MG63 (cell line): ENCODE measurements around the gene JKAMP. TPM values are rescaled to one million over a fixed set of nuclear protein-coding genes. Genes with fewer than 3 reads are reported as not detected.
"Not testable (repeated sequence)": the region's sequence is repeated elsewhere in the genome, so short reads cannot be mapped to it uniquely, and the experiment has no call there.

Experiments used
- DNase-seq: peaks from one replicate; pipeline ENCODE4 v3.0.0-alpha.2; 2020
- H3K27me3 ChIP-seq: fragments of 250-450 bp; sonication (Bioruptor Pico); 2 replicates; pipeline ENCODE4 v1.5.1; 2020; ENCODE audit warnings: mild to moderate bottlenecking, moderate library complexity
- H3K36me3 ChIP-seq: fragments of 250-450 bp; sonication (Bioruptor Pico); 2 replicates; pipeline ENCODE4 v1.5.1; 2020; ENCODE audit warnings: mild to moderate bottlenecking, moderate library complexity
- H3K4me3 ChIP-seq: fragments of 250-450 bp; sonication (Bioruptor Pico); 2 replicates; pipeline ENCODE4 v1.5.1; 2020; ENCODE audit warnings: mild to moderate bottlenecking, moderate library complexity
- H3K9me3 ChIP-seq: fragments of 250-450 bp; sonication (Bioruptor Pico); 2 replicates; pipeline ENCODE4 v1.5.1; 2020; ENCODE audit warnings: mild to moderate bottlenecking, moderate library complexity
- total RNA-seq: library from RNA; depleted of rRNA; stranded (reverse); fragments of >200 nt; shearing (Covaris generic); gene quantifications from 2 replicates; pipeline ENCODE4 v1.2.3, GENCODE V29; 2014; ENCODE audit warnings: low replicate concordance; rRNA removed

Gene JKAMP, protein sequence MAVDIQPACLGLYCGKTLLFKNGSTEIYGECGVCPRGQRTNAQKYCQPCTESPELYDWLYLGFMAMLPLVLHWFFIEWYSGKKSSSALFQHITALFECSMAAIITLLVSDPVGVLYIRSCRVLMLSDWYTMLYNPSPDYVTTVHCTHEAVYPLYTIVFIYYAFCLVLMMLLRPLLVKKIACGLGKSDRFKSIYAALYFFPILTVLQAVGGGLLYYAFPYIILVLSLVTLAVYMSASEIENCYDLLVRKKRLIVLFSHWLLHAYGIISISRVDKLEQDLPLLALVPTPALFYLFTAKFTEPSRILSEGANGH
- total RNA-seq, result 47.3 and 49.5 TPM in 2 replicates

DNA sequence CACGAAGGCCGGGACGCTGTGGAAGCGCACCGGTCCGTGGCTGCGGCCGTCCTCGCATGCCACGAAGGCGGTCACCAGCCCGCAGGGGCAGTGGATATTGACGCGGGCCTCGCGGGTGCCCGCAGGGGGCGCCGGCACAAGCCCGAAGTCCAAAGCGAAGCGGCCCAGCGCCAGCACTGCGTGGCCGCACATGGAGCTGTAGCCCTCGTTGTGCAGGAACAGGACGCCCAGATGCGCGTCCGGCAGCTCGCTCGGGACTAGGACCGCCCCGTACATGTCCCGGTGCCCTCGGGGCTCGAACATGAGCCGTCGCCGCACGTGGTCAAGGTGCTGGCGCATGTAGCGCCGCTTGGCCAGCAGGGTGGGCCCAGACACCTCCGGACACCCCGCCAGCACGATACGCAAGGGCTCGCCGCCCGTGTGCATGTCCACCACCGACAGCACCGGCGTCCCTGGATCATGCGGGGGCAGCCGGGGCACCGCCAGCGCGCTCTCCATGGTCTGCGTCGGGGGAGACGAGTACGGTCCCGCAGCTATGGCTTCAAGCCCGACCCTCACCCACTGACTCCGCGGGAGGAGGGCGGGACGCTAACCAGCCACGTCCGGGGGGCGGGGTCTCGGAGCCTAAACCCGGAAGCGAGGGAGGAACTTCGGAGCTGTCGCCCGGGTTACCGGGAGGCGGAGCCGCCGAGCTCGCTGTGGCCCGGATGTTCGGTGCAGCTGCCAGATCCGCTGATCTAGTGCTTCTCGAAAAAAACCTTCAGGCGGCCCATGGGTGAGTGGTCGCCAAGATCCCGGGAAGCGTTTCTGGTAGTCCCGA is at the start of gene JKAMP, which contains the start of gene L3HYPDH:
JKAMP (plus strand) TSS at position 699 of the 820 bp plus-strand sequence; CDS start at position 772, 73 bp downstream.
L3HYPDH (minus strand) TSS at position 590 of the 820 bp plus-strand sequence; CDS start at position 498, 92 bp downstream.
- Histone ChIP-seq H3K36me3 (peaks cover 35% of the 10 kb centered on the region), H3K4me3 (peak within 1 kb of the TSS; percentile 94), H3K27me3 (no peaks in the 10 kb centered on the region), H3K9me3 (no peaks in the 10 kb centered on the region)
- peak; percentile 93 for DNase-seq

DNA sequence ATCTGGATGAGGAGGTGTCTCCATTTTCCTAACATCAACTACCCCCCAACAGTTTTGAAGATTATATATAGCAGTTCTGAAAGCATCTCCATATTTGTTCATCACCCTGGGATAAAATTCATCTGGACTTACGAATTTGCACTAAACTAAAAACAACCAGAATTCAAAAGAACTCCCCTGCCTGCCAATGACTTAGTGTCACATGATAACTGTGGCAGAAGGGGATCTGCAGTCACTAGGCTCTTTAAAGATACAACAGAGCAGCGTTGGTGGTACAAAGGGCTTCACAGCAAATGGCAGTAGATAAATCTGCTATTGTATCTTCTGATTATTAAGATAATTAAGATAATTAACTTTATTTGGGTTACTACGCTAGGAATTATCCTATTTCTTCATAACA is 49.2 kb upstream of the JKAMP start:
- Histone ChIP-seq H3K36me3 (no peaks in the 10 kb centered on the region; the same call in 1 of the 2 replicates), H3K9me3 (0 out of 2 replicates have a peak, but pooled peaks cover 2% of the 10 kb centered on the region), H3K4me3 (no peak overlapping the region), H3K27me3 (no peaks in the 10 kb centered on the region)
- no peak for DNase-seq

DNA sequence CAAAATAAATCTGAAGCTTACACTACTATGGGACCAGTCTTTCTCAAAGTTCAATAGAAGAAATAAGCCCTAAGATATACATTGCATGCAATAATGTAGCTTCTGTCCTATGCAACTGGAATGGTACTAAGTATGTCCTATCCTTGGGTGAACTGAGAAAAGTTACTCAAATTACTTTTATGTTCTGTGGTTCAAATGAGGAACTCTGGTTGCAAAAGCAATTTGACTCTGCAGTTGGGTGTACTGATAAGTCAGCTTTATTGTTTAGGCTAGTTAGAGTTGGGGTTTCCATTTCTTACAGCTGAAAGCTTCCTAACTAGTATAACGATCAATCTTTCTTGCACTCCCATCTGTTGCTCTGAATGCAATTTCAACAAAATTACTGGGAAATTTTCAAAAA is 48.3 kb upstream of the JKAMP start:
- Histone ChIP-seq H3K36me3 (no peaks in the 10 kb centered on the region; the same call in 1 of the 2 replicates), H3K9me3 (0 out of 2 replicates have a peak, but pooled peaks cover 2% of the 10 kb centered on the region), H3K4me3 (no peak overlapping the region), H3K27me3 (no peaks in the 10 kb centered on the region)
- DNase-seq, result no peak

DNA sequence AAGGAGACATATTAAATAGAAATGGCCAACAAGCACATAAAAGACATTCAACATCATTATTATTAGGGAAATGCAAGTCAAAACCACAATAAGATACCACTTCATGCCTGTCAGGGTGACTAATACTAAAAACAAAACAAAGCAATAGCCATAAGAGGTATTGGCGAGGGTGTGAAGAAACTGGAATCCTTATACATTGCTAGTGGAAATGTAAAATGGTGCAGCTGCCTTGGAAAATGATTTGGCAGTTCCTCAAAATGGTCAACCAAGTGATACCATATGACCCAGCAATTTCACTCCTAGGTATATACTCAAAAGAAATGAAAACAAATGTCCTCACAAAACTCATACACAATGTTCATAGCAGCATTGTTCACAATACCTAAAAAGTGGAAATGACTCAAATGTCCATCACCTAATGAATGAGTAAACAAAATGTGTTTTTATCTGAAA is 46.1 kb upstream of the JKAMP start:
- Histone ChIP-seq H3K9me3 (0 out of 2 replicates have a peak, but pooled peaks cover 2% of the 10 kb centered on the region), H3K4me3 (no peak overlapping the region), H3K27me3 (no peaks in the 10 kb centered on the region), H3K36me3 (no peaks in the 10 kb centered on the region; the same call in 1 of the 2 replicates)
- DNase-seq, result peak; percentile 29

DNA sequence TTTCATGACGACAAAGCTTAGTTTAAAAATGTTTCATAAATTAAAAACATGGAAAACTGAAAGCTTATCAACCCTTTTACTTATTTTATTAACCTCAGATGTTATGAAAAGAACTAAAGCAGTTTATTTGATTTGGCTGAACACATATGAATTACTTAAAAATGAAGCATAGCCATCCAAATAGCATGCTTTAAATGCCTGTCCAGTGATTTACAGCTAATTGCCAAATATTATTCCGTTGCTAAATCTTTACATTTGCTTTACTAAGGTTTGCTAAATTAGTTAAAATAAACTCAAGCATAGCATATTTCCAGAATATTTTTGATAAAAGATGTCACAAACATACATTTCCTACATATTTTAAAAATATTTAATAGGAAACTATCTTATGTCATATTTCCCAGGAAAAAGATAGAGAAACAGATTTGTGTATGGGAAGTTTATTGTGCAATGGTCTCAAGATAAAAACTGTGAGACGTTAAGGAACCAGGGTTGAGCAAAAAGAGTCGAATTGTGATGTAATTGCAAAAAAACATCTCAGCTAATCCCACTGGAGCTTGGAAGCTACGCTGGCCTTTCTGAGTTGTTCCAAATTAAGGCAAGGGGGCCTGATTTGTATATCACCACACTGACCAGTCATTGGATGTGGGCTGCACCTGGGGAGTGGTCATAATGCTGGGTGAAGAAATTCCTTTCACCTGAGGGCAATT is 44.9 kb upstream of the JKAMP start:
- no peaks in the 10 kb centered on the region; the same call in 1 of the 2 replicates for H3K36me3 ChIP-seq
- no peaks in the 10 kb centered on the region for H3K27me3 ChIP-seq
- DNase-seq, result no peak
- no peak overlapping the region for H3K4me3 ChIP-seq
- 0 out of 2 replicates have a peak, but pooled peaks cover 2% of the 10 kb centered on the region for H3K9me3 ChIP-seq

DNA sequence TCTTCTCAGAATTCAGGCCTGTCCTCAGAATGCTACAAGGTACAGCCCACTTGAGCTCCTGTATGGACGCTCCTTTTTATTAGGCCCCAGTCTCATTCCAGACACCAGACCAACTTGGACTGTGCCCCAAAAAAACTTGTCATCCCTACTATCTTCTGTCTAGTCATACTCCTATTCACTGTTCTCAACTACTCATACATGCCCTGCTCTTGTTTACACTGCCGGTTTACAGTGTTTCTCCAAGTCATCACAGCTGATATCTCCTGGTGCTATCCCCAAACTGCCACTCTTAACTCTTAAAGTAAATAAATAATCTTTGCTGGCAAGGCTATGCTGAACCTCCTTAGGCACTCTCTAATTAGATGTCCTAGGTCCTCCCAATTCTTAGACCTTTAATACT is 35.6 kb upstream of the JKAMP start:
- not testable (repeated sequence) for H3K36me3 ChIP-seq

DNA sequence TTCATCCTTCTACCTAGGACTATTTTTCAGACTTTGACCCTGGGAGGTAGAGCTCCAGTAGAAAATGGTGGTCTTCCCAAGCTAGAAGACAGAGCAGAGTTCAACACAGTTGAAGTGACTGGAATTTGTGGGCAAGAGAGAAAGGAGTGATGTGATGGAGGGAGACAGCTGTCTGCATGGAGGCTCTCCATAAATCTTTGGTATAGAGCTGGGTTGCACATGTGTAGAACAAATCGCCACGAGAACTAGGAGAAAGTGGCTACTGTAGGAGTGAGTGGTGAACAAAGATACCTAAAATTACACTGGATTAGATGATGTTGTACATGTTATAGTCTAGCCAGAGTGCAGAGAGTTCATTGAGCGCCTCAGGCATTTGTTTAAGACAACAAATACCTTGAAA is 33.6 kb upstream of the JKAMP start:
- no peak overlapping the region for H3K4me3 ChIP-seq
- peaks cover 15% of the 10 kb centered on the region for H3K36me3 ChIP-seq
- DNase-seq, result no peak
- H3K27me3 ChIP-seq, result no peaks in the 10 kb centered on the region
- no peaks in the 10 kb centered on the region for H3K9me3 ChIP-seq

More for the DNA sequence above, 35.6 kb upstream of the JKAMP start:
- H3K9me3 ChIP-seq, DNase-seq, H3K27me3 ChIP-seq, H3K4me3 ChIP-seq: not testable (repeated sequence)

DNA sequence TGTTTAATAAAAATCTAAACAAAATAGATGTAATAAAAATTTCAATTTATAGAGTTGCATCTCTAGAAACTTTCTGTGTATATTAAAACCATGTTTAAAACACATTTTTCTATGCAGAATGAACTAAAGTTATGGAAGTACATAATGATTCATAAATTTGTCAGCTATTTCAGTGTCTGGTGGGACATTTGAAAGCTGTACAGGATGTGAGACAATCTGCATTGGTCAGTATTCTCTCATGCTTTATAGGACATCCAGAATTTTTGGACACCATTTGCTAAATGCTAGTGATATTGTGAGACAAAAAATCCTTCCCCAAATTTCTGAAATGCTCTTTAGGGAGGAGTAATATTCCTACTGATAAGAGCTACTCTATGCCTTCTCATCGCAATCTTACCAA is 32.5 kb upstream of the JKAMP start:
- Histone ChIP-seq H3K36me3 (peaks cover 25% of the 10 kb centered on the region), H3K9me3 (no peaks in the 10 kb centered on the region; the same call in 1 of the 2 replicates), H3K27me3 (no peaks in the 10 kb centered on the region), H3K4me3 (no peak overlapping the region)
- DNase-seq, result no peak

DNA sequence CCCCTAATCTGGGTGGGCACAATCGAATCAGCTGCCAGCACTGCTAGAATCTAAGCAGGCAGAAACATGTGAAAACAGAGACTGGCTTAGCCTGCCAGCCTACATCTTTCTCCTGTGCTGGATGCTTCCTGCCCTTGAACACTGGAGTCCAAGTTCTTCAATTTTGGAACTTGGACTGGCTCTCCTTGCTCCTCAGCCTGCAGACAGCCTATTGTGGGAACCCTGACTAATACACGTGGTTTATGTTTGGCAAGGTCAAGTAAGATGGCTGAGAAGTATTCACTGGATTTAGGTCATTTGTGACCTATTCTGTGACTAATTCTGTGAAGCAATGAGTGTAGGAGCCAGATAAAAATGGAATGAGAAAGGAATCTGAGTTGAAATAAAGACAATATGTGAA is 30.2 kb upstream of the JKAMP start:
- no peak overlapping the region for H3K4me3 ChIP-seq
- peaks cover 6% of the 10 kb centered on the region for H3K9me3 ChIP-seq
- H3K27me3 ChIP-seq, result no peaks in the 10 kb centered on the region
- peak; percentile 70 for DNase-seq
- H3K36me3 ChIP-seq, result peaks cover 47% of the 10 kb centered on the region

DNA sequence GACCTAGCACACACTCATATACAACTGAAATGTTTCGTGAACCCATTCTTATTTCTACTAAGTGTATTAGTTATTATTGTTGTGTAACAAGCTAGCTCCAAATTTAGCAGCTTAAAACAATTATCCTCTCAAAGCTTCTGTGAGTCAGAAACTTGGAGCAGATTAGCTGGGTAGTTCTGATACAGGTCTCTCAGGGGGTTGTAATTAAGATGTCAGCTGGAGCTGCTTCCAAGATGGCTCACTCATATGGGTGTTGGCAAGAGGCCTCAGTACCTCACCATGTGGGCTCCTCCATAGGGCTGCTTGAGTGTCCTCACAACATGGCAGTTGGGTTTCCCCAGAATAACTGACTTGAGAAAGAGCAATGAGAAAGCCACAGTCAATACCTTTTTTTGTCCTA is 28.9 kb upstream of the JKAMP start:
- Histone ChIP-seq H3K27me3 (no peaks in the 10 kb centered on the region), H3K4me3 (no peak overlapping the region), H3K36me3 (peaks cover 56% of the 10 kb centered on the region), H3K9me3 (peaks cover 6% of the 10 kb centered on the region)
- DNase-seq, result peak; percentile 41

DNA sequence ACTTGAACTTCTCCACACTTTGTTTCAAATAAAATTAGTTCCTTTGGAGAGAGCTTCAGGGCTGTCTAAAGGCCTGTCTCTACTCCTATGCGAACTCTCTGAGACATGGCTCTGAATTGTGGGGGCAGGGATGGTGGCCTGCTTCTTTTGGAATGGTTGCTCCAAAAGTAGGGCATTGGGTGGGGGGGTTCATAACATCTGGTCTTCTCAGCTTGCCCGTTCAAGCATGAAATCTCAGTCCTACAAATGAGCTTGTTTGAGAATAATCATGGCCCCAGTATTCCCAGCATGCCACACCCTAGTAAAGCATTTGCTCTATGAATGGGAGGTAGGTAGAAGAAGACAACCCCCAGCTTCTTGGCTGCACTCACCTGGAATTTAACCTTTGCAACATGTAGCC is 25.8 kb upstream of the JKAMP start:
- DNase-seq, result no peak
- Histone ChIP-seq H3K36me3 (peaks cover 62% of the 10 kb centered on the region), H3K4me3 (no peak overlapping the region), H3K27me3 (no peaks in the 10 kb centered on the region), H3K9me3 (peaks cover 6% of the 10 kb centered on the region)

DNA sequence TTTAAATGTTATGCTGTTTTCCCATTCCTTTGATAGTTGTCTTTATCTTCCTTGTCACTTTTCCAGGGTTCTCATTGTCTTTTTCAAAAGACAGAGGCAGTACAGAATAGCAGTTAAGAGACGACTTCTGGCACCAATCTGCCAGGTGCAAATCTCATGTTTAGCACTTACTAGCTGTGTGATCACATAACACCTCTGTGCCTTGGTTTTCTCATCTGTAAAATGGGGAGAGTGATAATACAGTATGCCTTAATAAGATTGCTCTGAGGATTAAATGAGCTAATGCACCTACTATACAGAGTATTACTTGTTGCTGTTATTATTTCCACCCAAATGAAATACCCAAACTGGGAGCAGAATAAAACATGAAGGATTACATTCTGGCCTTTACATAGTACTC is 23.9 kb upstream of the JKAMP start:
- no peak for DNase-seq
- peaks cover 6% of the 10 kb centered on the region for H3K9me3 ChIP-seq
- peaks cover 62% of the 10 kb centered on the region for H3K36me3 ChIP-seq
- H3K27me3 ChIP-seq, result no peaks in the 10 kb centered on the region
- no peak overlapping the region for H3K4me3 ChIP-seq

DNA sequence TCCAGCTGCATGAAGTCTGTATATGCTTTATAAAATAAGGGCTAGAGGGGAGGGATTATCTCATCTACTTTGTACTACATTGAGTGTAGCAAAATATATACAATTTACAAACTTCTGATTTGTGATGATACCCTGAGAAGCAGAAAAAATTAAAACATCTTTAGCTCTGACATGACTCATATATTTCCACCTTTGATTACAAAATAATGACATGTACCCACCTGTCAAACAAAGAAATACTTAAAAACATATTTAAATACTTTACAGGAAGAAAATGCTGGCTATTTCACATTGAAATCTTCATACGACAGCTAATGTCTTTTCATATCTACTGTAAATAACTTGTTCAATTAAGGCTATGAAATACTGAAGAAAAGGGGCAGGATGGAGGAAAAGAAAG is 22.4 kb upstream of the JKAMP start:
- no peak for DNase-seq
- Histone ChIP-seq H3K4me3 (no peak overlapping the region), H3K9me3 (peaks cover 6% of the 10 kb centered on the region), H3K27me3 (no peaks in the 10 kb centered on the region), H3K36me3 (peaks cover 51% of the 10 kb centered on the region)

DNA sequence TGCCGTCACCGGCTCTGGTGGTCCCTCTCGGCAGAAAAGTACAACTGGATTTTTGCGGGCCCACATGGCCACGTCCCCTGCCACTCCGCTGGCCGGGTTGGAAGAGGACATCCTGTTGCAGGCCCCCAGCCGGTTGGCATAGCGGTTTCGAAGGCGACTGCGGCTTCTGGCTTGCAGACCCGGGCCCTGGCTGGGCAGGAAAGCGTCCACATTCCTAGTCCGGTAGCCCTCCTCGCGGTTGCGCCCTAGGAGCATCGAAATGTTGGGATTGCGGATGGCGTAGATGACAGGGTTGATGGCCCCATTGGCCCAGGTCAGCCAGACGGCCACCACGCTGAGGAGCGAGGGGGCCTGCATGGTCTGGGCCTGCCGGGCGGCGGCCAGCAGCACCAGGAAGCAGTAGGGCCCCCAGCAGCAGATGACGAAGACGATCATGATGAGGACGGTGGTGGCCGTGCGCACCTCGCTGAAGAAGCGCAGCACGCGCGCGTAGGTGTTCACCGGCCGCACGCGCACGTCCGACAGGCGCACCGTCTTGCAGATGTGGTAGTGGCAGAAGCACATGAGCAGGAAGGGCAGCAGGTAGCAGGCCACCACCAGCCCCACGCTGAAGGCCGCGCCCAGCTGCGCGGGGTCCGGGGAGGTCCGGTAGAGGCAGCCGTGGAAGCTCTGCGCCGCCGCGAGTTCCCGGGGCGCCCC is 20.4 kb upstream of the JKAMP start:
- no peaks in the 10 kb centered on the region for H3K9me3 ChIP-seq
- no peaks in the 10 kb centered on the region for H3K27me3 ChIP-seq
- H3K36me3 ChIP-seq, result peaks cover 32% of the 10 kb centered on the region
- no peak overlapping the region for H3K4me3 ChIP-seq
- DNase-seq, result no peak

DNA sequence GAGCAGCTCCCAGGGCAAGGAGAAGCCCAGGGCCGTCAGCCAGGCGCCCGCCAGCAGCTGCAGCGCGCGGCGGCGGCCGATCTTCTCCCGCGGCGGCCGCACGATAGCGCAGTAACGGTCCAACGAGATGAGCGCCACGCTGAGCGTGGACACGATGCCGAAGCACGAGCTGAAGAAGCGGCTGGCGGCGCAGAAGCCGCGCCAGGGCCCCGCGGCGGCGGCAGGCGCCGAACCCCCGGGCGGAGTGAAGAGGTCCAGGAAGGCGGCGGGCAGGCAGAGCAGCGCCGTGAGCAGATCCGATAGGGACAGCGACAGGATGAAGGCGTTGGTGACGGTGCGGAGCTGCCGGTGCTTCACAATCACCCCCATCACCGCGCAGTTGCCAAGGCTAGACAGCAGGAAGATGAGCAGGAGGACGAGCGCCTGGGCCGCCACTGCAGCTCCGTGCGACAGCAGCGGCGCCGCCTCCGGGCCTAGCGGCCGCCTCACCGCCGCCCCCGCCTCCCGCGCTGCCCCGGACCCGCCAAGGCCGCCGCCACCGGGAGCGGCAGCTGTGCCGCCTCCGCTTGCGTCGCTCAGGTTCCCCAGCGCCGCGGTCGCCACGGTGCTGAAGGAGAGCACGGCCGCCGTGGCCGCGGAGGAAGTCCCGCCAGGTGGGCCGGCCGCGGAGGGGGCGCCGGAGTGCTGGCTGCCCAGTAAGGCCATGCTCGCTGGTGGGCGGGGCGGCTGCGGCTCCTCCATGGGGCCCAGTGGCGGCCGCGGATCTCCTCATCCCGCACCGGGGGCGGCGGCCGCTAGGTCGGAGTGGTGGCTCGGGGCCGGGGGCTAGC is 19.6 kb upstream of the JKAMP start:
- DNase-seq, result no peak
- Histone ChIP-seq H3K9me3 (no peaks in the 10 kb centered on the region), H3K27me3 (no peaks in the 10 kb centered on the region), H3K36me3 (peaks cover 25% of the 10 kb centered on the region), H3K4me3 (no peak overlapping the region)
